Measurements from ENCODE around the gene KLHL33.

KLHL33 gene

DNA sequence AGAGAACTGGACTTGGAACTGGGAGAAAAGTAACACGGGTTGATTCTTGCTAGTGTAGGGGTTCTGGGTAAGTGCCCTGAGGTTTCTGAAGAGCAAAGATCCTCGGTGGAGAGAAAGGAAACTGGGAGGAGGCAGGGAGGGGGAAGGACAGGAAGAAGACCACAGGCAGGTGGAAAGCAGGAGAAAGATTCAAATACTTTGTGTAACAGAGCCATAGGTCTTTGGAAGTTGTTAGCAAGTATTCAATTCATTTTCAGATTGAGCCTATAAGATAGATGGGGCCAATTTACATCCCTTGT lies 34.6 kb upstream of the KLHL33 start:
- peak overlapping the region; percentile 95 for H3K4me3 ChIP-seq (ENCODE audit: low read depth, low read length)
- no peak for DNase-seq (ENCODE audit: low read depth)
- TF ChIP-seq, protein P1, sequence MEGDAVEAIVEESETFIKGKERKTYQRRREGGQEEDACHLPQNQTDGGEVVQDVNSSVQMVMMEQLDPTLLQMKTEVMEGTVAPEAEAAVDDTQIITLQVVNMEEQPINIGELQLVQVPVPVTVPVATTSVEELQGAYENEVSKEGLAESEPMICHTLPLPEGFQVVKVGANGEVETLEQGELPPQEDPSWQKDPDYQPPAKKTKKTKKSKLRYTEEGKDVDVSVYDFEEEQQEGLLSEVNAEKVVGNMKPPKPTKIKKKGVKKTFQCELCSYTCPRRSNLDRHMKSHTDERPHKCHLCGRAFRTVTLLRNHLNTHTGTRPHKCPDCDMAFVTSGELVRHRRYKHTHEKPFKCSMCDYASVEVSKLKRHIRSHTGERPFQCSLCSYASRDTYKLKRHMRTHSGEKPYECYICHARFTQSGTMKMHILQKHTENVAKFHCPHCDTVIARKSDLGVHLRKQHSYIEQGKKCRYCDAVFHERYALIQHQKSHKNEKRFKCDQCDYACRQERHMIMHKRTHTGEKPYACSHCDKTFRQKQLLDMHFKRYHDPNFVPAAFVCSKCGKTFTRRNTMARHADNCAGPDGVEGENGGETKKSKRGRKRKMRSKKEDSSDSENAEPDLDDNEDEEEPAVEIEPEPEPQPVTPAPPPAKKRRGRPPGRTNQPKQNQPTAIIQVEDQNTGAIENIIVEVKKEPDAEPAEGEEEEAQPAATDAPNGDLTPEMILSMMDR (IDR thresholded peaks at IDR 0.05; ENCODE audit: control insufficient read depth, extremely low read depth, insufficient read depth), result no peak

DNA sequence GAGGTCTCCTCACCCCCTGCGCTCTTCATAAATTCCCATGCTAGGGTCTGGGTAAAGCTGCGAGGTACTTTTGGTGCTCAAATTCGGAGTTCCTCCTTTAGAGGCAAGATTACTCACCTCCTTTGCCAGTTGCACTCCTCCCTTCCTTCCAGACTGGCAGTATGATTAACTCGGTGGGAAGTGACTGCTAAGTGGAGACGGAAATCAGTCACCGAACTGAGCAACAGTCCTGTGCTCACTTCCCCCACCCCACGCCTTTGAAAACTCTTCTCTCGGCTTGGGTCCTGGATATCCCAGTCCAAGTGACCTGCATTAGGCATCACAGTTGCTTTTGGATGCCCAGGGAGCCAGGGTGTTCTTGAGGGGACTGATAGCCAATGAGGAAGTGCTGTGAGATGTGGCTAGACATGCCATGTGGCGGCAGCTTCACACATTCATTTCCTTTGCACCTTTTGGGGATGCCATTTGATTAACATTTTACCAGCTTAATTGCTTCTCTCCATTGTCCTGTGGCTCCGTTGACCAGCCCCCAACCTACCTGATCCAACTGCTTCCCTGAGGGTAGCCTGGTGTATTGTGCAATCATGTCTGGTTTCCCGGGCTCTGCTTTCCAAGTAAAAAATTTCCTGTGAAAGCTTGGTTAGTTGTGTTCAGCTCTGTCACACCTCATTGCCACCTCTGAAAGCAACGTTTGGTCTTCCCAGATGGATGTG lies 34.1 kb upstream of the KLHL33 start:
- DNase-seq (ENCODE audit: low read depth), result no peak
- TF ChIP-seq, protein P1 (IDR thresholded peaks at IDR 0.05; ENCODE audit: control insufficient read depth, extremely low read depth, insufficient read depth), result no peak

DNA sequence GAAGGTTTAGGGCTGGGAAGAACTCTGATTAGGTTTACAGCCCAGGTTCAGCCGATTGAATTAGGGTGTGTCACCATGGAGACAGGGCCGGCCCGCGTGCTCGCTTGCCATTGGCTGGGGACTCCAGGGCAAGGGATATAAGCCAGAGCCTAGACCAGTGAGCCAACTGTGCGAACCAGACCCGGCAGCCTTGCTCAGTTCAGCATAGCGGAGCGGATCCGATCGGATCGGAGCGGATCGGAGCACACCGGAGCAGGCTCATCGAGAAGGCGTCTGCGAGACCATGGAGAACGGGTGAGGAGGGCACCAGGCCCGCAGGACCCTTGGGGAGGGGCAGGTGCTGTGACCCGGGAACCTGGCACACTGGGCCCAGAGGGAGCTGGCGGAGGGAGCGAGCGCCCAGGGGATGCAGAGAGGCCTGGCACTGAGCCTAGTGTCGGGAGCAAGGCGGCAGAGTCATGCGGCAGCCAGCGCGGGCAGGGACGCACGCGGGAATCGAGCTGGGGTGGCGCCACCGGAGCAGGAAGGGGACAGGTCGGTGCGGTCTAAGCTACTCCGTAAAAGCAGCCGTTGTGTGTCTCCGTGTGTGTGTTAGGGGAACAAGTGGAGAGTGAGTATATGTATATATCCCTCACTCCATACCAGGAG lies 33.4 kb upstream of the KLHL33 start, which contains the start of gene PNP:
TSS of gene PNP (plus strand) at position 165 of the 648 bp plus-strand sequence. CDS start at position 284, 119 bp downstream.
- TF ChIP-seq, protein P1 (IDR thresholded peaks at IDR 0.05; ENCODE audit: control insufficient read depth, extremely low read depth, insufficient read depth), result no peak
- DNase-seq (ENCODE audit: low read depth), result peak; percentile 89

More for the DNA sequence above, 34.1 kb upstream of the KLHL33 start:
- peak overlapping the region; percentile 95 for H3K4me3 ChIP-seq (ENCODE audit: low read depth, low read length)

GRCh38 chr14:20468764-20469241 lies 32.8 kb upstream of the KLHL33 start:
- TF ChIP-seq, protein P1 (IDR thresholded peaks at IDR 0.05; ENCODE audit: control insufficient read depth, extremely low read depth, insufficient read depth), result no peak
- DNase-seq (ENCODE audit: low read depth), result no peak
- H3K4me3 ChIP-seq (ENCODE audit: low read depth, low read length), result peak overlapping the region; percentile 95

More for the DNA sequence above, 33.4 kb upstream of the KLHL33 start, which contains the start of gene PNP:
- peak within 1 kb of the TSS; percentile 95 for H3K4me3 ChIP-seq (ENCODE audit: low read depth, low read length)

- peak within 1 kb of the TSS; percentile 64 for H3K4me3 ChIP-seq (ENCODE audit: low read depth, low read length)
- TF ChIP-seq, protein P1 (IDR thresholded peaks at IDR 0.05; ENCODE audit: control insufficient read depth, extremely low read depth, insufficient read depth), result no peak
- DNase-seq (ENCODE audit: low read depth), result peak; percentile 100
These were observed 25.5 kb upstream of the KLHL33 start, which contains the start of gene PIP4P1 for GRCh38 chr14:20461225-20462141. Gene PIP4P1 (minus strand): TSS chr14:20461434. CDS start chr14:20461325, 109 bp downstream.

DNA sequence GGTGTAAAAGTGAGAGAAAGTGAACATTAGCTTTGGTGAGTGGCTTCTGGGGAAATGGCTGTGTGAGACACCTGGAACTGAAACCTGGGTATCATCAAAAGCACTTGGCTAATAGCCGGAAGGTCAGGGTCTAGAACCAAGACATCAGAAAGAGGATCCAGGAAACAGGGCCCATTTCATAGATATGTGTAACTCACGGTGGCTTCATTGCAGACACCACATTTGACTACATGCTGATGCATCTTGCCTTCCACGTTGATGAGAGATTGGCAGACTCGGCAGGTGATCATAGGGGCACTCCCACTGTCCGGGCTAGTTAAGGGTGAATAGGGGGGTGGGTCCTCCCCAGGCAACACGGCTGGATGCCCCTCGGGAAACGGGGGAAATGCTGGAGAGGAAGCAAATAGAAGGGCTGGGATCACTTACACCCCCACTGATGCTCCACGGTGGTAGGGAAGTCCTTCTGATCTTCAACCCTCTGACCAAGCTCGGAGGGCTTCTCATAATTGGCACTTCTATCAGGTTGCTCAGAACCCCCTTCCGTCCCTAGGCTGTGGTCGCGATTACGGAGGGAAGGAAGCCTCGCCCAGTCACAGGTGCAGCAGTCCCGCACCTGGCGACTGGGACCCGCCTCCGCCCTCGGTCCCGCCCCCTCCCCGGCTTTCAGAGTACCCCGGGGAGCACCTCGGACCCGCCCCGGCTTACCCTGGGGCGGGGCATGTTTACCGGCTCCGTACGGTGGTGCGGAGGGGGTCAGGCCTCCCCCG lies 24.7 kb upstream of the KLHL33 start:
- peak overlapping the region; percentile 64 for H3K4me3 ChIP-seq (ENCODE audit: low read depth, low read length)
- DNase-seq (ENCODE audit: low read depth), result no peak
- TF ChIP-seq, protein P1 (IDR thresholded peaks at IDR 0.05; ENCODE audit: control insufficient read depth, extremely low read depth, insufficient read depth), result no peak
